Measurements from ENCODE around the gene CMTM1. TPM values are rescaled to one million over a fixed set of nuclear protein-coding genes. Genes with fewer than 3 reads are reported as not detected.

The CMTM1 gene
- total and polyA plus RNA-seq, 4 donors = 0.41 to 7.5 (median 2.9) TPM

GRCh38 chr16:66517586-66518263, 48.5 kb upstream of the CMTM1 start:
- DNase-seq = no peak
- ATAC-seq (ENCODE audit: insufficient read depth, low FRiP score) = no peak
- Histone ChIP-seq H3K9me3 (ENCODE audit: control insufficient read depth in 4 of 4, insufficient read depth in 3 of 4, low read length in 3 of 4) (no peaks in the 10 kb centered on the region), H3K4me1 (ENCODE audit: control insufficient read depth in 5 of 5, insufficient read depth in 5 of 5, low read length in 5 of 5) (peaks cover 9 to 47% (median 16%) of the 10 kb centered on the region in 5 donors), H3K9ac (ENCODE audit: insufficient read depth in 1 of 2, low read length in 2 of 2) (peak overlapping the region in 1 of 2 donors; percentile 82), H3K36me3 (ENCODE audit: control insufficient read depth in 4 of 4, insufficient read depth in 4 of 4, low read length in 4 of 4) (peaks cover 0 to 19% (median 6%) of the 10 kb centered on the region in 4 donors), H3K27ac (ENCODE audit: low read depth in 1 of 2, low read length in 1 of 2) (peak overlapping the region; percentile 96), H3K27me3 (ENCODE audit: control insufficient read depth in 3 of 3, insufficient read depth in 3 of 3, low read length in 2 of 3) (no peaks in the 10 kb centered on the region), H3K4me3 (no peak overlapping the region)
- WGBS, 2 donors = 74 to 75% methylated on average over 8 of the region's 8 CpGs
- TF ChIP-seq CTCF (IDR thresholded peaks at IDR 0.05; ENCODE audit: control extremely low read depth, extremely low read depth) = no peak

GRCh38 chr16:66519482-66520373, 46.5 kb upstream of the CMTM1 start:
- no peaks in the 10 kb centered on the region for H3K9me3 ChIP-seq (ENCODE audit: control insufficient read depth in 4 of 4, insufficient read depth in 3 of 4, low read length in 3 of 4)
- TF ChIP-seq CTCF (IDR thresholded peaks at IDR 0.05; ENCODE audit: control extremely low read depth, extremely low read depth) = no peak
- H3K4me3 ChIP-seq = no peak overlapping the region
- DNase-seq = no peak
- peaks cover 9 to 49% (median 16%) of the 10 kb centered on the region in 5 donors for H3K4me1 ChIP-seq (ENCODE audit: control insufficient read depth in 5 of 5, insufficient read depth in 5 of 5, low read length in 5 of 5)
- H3K9ac ChIP-seq (ENCODE audit: insufficient read depth in 1 of 2, low read length in 2 of 2) = no peak overlapping the region
- 82 to 83% methylated on average over 11 of the region's 11 CpGs for WGBS, 2 donors
- peaks cover 0 to 14% (median 5%) of the 10 kb centered on the region in 4 donors for H3K36me3 ChIP-seq (ENCODE audit: control insufficient read depth in 4 of 4, insufficient read depth in 4 of 4, low read length in 4 of 4)
- H3K27me3 ChIP-seq (ENCODE audit: control insufficient read depth in 3 of 3, insufficient read depth in 3 of 3, low read length in 2 of 3) = no peaks in the 10 kb centered on the region
- peak overlapping the region; percentile 1 to 91 for H3K27ac ChIP-seq (ENCODE audit: low read depth in 1 of 2, low read length in 1 of 2)
- ATAC-seq (ENCODE audit: insufficient read depth, low FRiP score) = no peak

- 47 to 69% methylated on average over 14 of the region's 14 CpGs for WGBS, 2 donors
- no peak for ATAC-seq (ENCODE audit: insufficient read depth, low FRiP score)
- Histone ChIP-seq H3K9ac (ENCODE audit: insufficient read depth in 1 of 2, low read length in 2 of 2) (no peak overlapping the region), H3K4me1 (ENCODE audit: control insufficient read depth in 5 of 5, insufficient read depth in 5 of 5, low read length in 5 of 5) (peaks cover 9 to 43% (median 16%) of the 10 kb centered on the region in 5 donors), H3K9me3 (ENCODE audit: control insufficient read depth in 4 of 4, insufficient read depth in 3 of 4, low read length in 3 of 4) (no peaks in the 10 kb centered on the region), H3K36me3 (ENCODE audit: control insufficient read depth in 4 of 4, insufficient read depth in 4 of 4, low read length in 4 of 4) (peaks cover 0 to 14% (median 7%) of the 10 kb centered on the region in 4 donors), H3K27me3 (ENCODE audit: control insufficient read depth in 3 of 3, insufficient read depth in 3 of 3, low read length in 2 of 3) (no peaks in the 10 kb centered on the region), H3K4me3 (no peak overlapping the region), H3K27ac (ENCODE audit: low read depth in 1 of 2, low read length in 1 of 2) (peak overlapping the region in 1 of 2 donors; percentile 91)
- TF ChIP-seq CTCF (IDR thresholded peaks at IDR 0.05; ENCODE audit: control extremely low read depth, extremely low read depth) = no peak
- peak in 1 of 3 donors; percentile 9 for DNase-seq
These were observed 45.7 kb upstream of the CMTM1 start for GRCh38 chr16:66520406-66521170.

All from lung (tissue), 12 donors.